DOHH2 (cell line): ENCODE results near the gene AKAP13.

Experiments used
- H3F3A ChIP-seq: fragments of 200-600 bp; sonication (generic), shearing (Covaris generic); 2 replicates; pipeline ENCODE4 v1.6.0; 2016; ENCODE audit warnings: antibody characterized with exemption, mild to moderate bottlenecking; ENCODE audit not compliant: control insufficient read depth, insufficient read depth
- H3K27ac ChIP-seq: fragments of 200-600 bp; sonication (generic); 2 replicates; pipeline ENCODE4 v1.5.1; 2014; ENCODE audit warnings: low read depth, mild to moderate bottlenecking, low read length, moderate library complexity
- H3K27me3 ChIP-seq: fragments of 200-600 bp; sonication (generic); 2 replicates; pipeline ENCODE4 v1.6.1; 2014; ENCODE audit warnings: mild to moderate bottlenecking, low read length, mixed read lengths; ENCODE audit not compliant: control insufficient read depth
- H3K36me3 ChIP-seq: fragments of 200-600 bp; sonication (generic); 2 replicates; pipeline ENCODE4 v1.6.1; 2014; ENCODE audit warnings: mild to moderate bottlenecking, low read length, moderate library complexity, mixed read lengths; ENCODE audit not compliant: control insufficient read depth
- H3K4me1 ChIP-seq: fragments of 200-600 bp; sonication (generic); 2 replicates; pipeline ENCODE4 v1.6.1; 2014; ENCODE audit warnings: mild to moderate bottlenecking, low read length, mixed read lengths; ENCODE audit not compliant: control insufficient read depth
- H3K4me2 ChIP-seq: fragments of 200-600 bp; sonication (generic); 2 replicates; pipeline ENCODE4 v1.6.0; 2014; ENCODE audit warnings: mild to moderate bottlenecking, low read length, moderate library complexity
- H3K4me3 ChIP-seq: fragments of 200-600 bp; sonication (generic); 2 replicates; pipeline ENCODE4 v1.5.1; 2014; ENCODE audit warnings: mild to moderate bottlenecking, low read length, mixed read lengths
- H3K79me2 ChIP-seq: fragments of 200-600 bp; sonication (generic); 2 replicates; pipeline ENCODE4 v1.6.1; 2014; ENCODE audit warnings: mild to moderate bottlenecking, low read length, mixed read lengths; ENCODE audit not compliant: control insufficient read depth
- H3K9me2 ChIP-seq: fragments of 200-600 bp; sonication (generic); replicated peaks from 2 replicates; pipeline ENCODE4 v1.6.1; 2014; ENCODE audit warnings: mild to moderate bottlenecking, low read length, mixed read lengths; ENCODE audit not compliant: control insufficient read depth
- H3K9me3 ChIP-seq: fragments of 200-600 bp; sonication (generic); 2 replicates; pipeline ENCODE4 v1.6.1; 2014; ENCODE audit warnings: antibody characterized with exemption, low read length, mixed read lengths; ENCODE audit not compliant: control insufficient read depth, insufficient read depth
- H4K20me1 ChIP-seq: fragments of 200-600 bp; sonication (generic); 2 replicates; pipeline ENCODE4 v1.6.0; 2014; ENCODE audit warnings: low read depth, mild to moderate bottlenecking, antibody characterized with exemption, low read length, moderate library complexity; ENCODE audit not compliant: control insufficient read depth, insufficient read depth
- CTCF ChIP-seq: fragments of 200-600 bp; sonication (generic); IDR thresholded peaks from one replicate; pipeline ENCODE4 v1.5.1; 2014; ENCODE audit warnings: antibody characterized with exemption, mild to moderate bottlenecking, low read depth, low read length; ENCODE audit not compliant: poor library complexity, severe bottlenecking
- EZH2phosphoT487 ChIP-seq: fragments of 200-600 bp; sonication (generic); IDR thresholded peaks from 2 replicates; pipeline ENCODE4 v1.6.1; 2017; ENCODE audit warnings: borderline replicate concordance, mild to moderate bottlenecking, antibody characterized with exemption, low read length, moderate library complexity, mixed read lengths

Gene AKAP13

GRCh38 chr15:85763157-85763556, 382.8 kb downstream of the AKAP13 start:
- no peaks in the 10 kb centered on the region for H3K36me3 ChIP-seq
- H3K4me3 ChIP-seq = no peak overlapping the region
- no peaks in the 10 kb centered on the region for H3K9me2 ChIP-seq
- no peak overlapping the region for H3K27ac ChIP-seq
- H3K27me3 ChIP-seq = no peaks in the 10 kb centered on the region
- no peak overlapping the region for H3K4me2 ChIP-seq
- no peaks in the 10 kb centered on the region for H3F3A ChIP-seq
- TF ChIP-seq CTCF = no peak
- no peak for TF ChIP-seq EZH2phosphoT487
- no peaks in the 10 kb centered on the region for H3K79me2 ChIP-seq
- no peaks in the 10 kb centered on the region for H3K4me1 ChIP-seq
- 0 out of 2 replicates have a peak, but pooled peaks cover 2% of the 10 kb centered on the region for H4K20me1 ChIP-seq
- H3K9me3 ChIP-seq = no peaks in the 10 kb centered on the region

GRCh38 chr15:85763673-85764633, 383.6 kb downstream of the AKAP13 start:
- H3F3A ChIP-seq = no peaks in the 10 kb centered on the region
- H3K27ac ChIP-seq = no peak overlapping the region
- no peak overlapping the region for H3K4me2 ChIP-seq
- no peaks in the 10 kb centered on the region for H3K4me1 ChIP-seq
- H3K9me2 ChIP-seq = no peaks in the 10 kb centered on the region
- no peaks in the 10 kb centered on the region for H3K36me3 ChIP-seq
- no peak for TF ChIP-seq CTCF
- no peak for TF ChIP-seq EZH2phosphoT487
- 0 out of 2 replicates have a peak, but pooled peaks cover 2% of the 10 kb centered on the region for H4K20me1 ChIP-seq
- no peak overlapping the region for H3K4me3 ChIP-seq
- no peaks in the 10 kb centered on the region for H3K9me3 ChIP-seq
- H3K27me3 ChIP-seq = no peaks in the 10 kb centered on the region
- H3K79me2 ChIP-seq = no peaks in the 10 kb centered on the region

GRCh38 chr15:85764649-85765277, 384.4 kb downstream of the AKAP13 start:
- H3K27me3 ChIP-seq = no peaks in the 10 kb centered on the region
- H3F3A ChIP-seq = no peaks in the 10 kb centered on the region
- H3K4me1 ChIP-seq = no peaks in the 10 kb centered on the region
- no peaks in the 10 kb centered on the region for H3K9me3 ChIP-seq
- no peaks in the 10 kb centered on the region for H3K9me2 ChIP-seq
- H3K36me3 ChIP-seq = no peaks in the 10 kb centered on the region
- no peak overlapping the region for H3K4me3 ChIP-seq
- H3K79me2 ChIP-seq = no peaks in the 10 kb centered on the region
- H4K20me1 ChIP-seq = 0 out of 2 replicates have a peak, but pooled peaks cover 2% of the 10 kb centered on the region
- H3K4me2 ChIP-seq = no peak overlapping the region
- H3K27ac ChIP-seq = no peak overlapping the region
- TF ChIP-seq EZH2phosphoT487 (no peak), CTCF (no peak)
